H9 (cell line): Measurements from ENCODE around the gene RASSF5. TPM values are rescaled to one million over a fixed set of nuclear protein-coding genes. Genes with fewer than 3 reads are reported as not detected.

Experiments
- DNase-seq: peaks from one replicate; pipeline ENCODE4 v3.0.0-alpha.2; 2017
- H2AFZ ChIP-seq: one replicate; pipeline ENCODE4 v1.6.1; 2013; ENCODE audit warnings: mild to moderate bottlenecking, low read length, control low read depth, moderate library complexity
- H2AK5ac ChIP-seq: 2 replicates; pipeline ENCODE4 v1.6.1; 2013; ENCODE audit warnings: low read length, control low read depth, mixed read lengths; ENCODE audit not compliant: insufficient read length
- H2BK120ac ChIP-seq: one replicate; pipeline ENCODE4 v1.6.1; 2013; ENCODE audit warnings: low read depth, mild to moderate bottlenecking, low read length, control low read depth, inconsistent platforms; ENCODE audit not compliant: poor library complexity, severe bottlenecking
- H2BK12ac ChIP-seq: 2 replicates; pipeline ENCODE4 v1.6.1; 2013; ENCODE audit warnings: low read length, control low read depth, mixed read lengths, low read depth; ENCODE audit not compliant: insufficient read length
- H2BK15ac ChIP-seq: 2 replicates; pipeline ENCODE4 v1.6.1; 2013; ENCODE audit warnings: low read depth, low read length, control low read depth
- H2BK20ac ChIP-seq: one replicate; pipeline ENCODE4 v1.6.1; 2013; ENCODE audit warnings: low read depth, mild to moderate bottlenecking, low read length, control low read depth, inconsistent platforms; ENCODE audit not compliant: poor library complexity, severe bottlenecking
- H2BK5ac ChIP-seq: 2 replicates; pipeline ENCODE4 v1.6.1; 2013; ENCODE audit warnings: low read length, control low read depth, mixed read lengths; ENCODE audit not compliant: insufficient read length
- H3K14ac ChIP-seq: 2 replicates; pipeline ENCODE4 v1.6.1; 2013; ENCODE audit warnings: low read length, control low read depth; ENCODE audit not compliant: insufficient read depth
- H3K18ac ChIP-seq: 2 replicates; pipeline ENCODE4 v1.6.1; 2013; ENCODE audit warnings: low read depth, mild to moderate bottlenecking, mixed read lengths, low read length, control low read depth; ENCODE audit not compliant: insufficient read length
- H3K23ac ChIP-seq: 2 replicates; pipeline ENCODE4 v1.6.1; 2013; ENCODE audit warnings: low read length, control low read depth, mixed read lengths, low read depth; ENCODE audit not compliant: insufficient read length
- H3K23me2 ChIP-seq: 2 replicates; pipeline ENCODE4 v1.6.1; 2013; ENCODE audit warnings: low read depth, mild to moderate bottlenecking, mixed read lengths, low read length, control low read depth; ENCODE audit not compliant: insufficient read length, poor library complexity, severe bottlenecking
- H3K27ac ChIP-seq: 2 replicates; pipeline ENCODE4 v1.5.1; 2013; ENCODE audit warnings: low read length, control low read depth, mixed read lengths, low read depth; ENCODE audit not compliant: insufficient read length
- H3K27me3 ChIP-seq: 2 replicates; pipeline ENCODE4 v1.6.1; 2013; ENCODE audit warnings: low read length, control low read depth, inconsistent platforms; ENCODE audit not compliant: insufficient read depth
- H3K4ac ChIP-seq: 2 replicates; pipeline ENCODE4 v1.6.1; 2013; ENCODE audit warnings: low read depth, mild to moderate bottlenecking, control low read depth, inconsistent platforms, low read length, moderate library complexity
- H3K4me1 ChIP-seq: 2 replicates; pipeline ENCODE4 v1.6.1; 2013; ENCODE audit warnings: low read length, control low read depth, inconsistent platforms; ENCODE audit not compliant: insufficient read depth
- H3K4me2 ChIP-seq: 2 replicates; pipeline ENCODE4 v1.6.1; 2013; ENCODE audit warnings: low read length, control low read depth, mixed read lengths; ENCODE audit not compliant: insufficient read length, insufficient read depth
- H3K56ac ChIP-seq: 2 replicates; pipeline ENCODE4 v1.6.1; 2013; ENCODE audit warnings: low read depth, mild to moderate bottlenecking, mixed read lengths, low read length, control low read depth; ENCODE audit not compliant: insufficient read length
- H3K79me1 ChIP-seq: 2 replicates; pipeline ENCODE4 v1.6.1; 2013; ENCODE audit warnings: low read depth, mild to moderate bottlenecking, moderate library complexity, low read length, control low read depth, inconsistent platforms; ENCODE audit not compliant: insufficient read depth, poor library complexity, severe bottlenecking
- H3K79me2 ChIP-seq: 2 replicates; pipeline ENCODE4 v1.6.1; 2013; ENCODE audit warnings: low read length, control low read depth, inconsistent platforms; ENCODE audit not compliant: insufficient read depth
- H3K9ac ChIP-seq: 2 replicates; pipeline ENCODE4 v1.6.1; 2013; ENCODE audit warnings: low read length, control low read depth, mixed read lengths; ENCODE audit not compliant: insufficient read length; ENCODE audit errors: extremely low read depth
- H3K9me3 ChIP-seq: one replicate; pipeline ENCODE4 v1.6.1; 2013; ENCODE audit warnings: low read depth, low read length, inconsistent platforms; ENCODE audit not compliant: control insufficient read depth
- H3T11ph ChIP-seq: one replicate; pipeline ENCODE4 v1.6.1; 2013; ENCODE audit warnings: mild to moderate bottlenecking, low read length, control low read depth, inconsistent platforms
- H4K20me1 ChIP-seq: one replicate; pipeline ENCODE4 v1.6.1; 2013; ENCODE audit not compliant: control insufficient read depth, insufficient read length, insufficient read depth
- H4K5ac ChIP-seq: 2 replicates; pipeline ENCODE4 v1.6.1; 2013; ENCODE audit warnings: low read depth, mild to moderate bottlenecking, mixed read lengths, low read length, control low read depth; ENCODE audit not compliant: insufficient read length
- H4K8ac ChIP-seq: replicated peaks from 2 replicates; pipeline ENCODE4 v1.6.1; 2013; ENCODE audit warnings: low read length, control low read depth, mixed read lengths, low read depth; ENCODE audit not compliant: insufficient read length
- H4K91ac ChIP-seq: 2 replicates; pipeline ENCODE4 v1.6.1; 2013; ENCODE audit warnings: low read depth, mild to moderate bottlenecking, moderate library complexity, mixed read lengths, low read length, control low read depth; ENCODE audit not compliant: insufficient read length
- H3K27ac Mint-ChIP-seq, 3 experiments: 2 replicates in 2 of 3; 3 replicates in 1 of 3; pipeline ENCODE4 v1.8.0; 2020 to 2021; ENCODE audit warnings: mixed read lengths in 3 of 3, mild to moderate bottlenecking in 1 of 3, moderate library complexity in 1 of 3
- H3K27me3 Mint-ChIP-seq: 2 replicates; pipeline ENCODE4 v1.8.0; 2021; ENCODE audit warnings: low read depth, mild to moderate bottlenecking, moderate library complexity, mixed read lengths
- H3K36me3 Mint-ChIP-seq, 3 experiments: 2 replicates in 2 of 3; 3 replicates in 1 of 3; pipeline ENCODE4 v1.8.0; 2020 to 2021; ENCODE audit warnings: low read depth in 3 of 3, mixed read lengths in 3 of 3; ENCODE audit not compliant: insufficient read depth in 1 of 3
- H3K4me1 Mint-ChIP-seq, 2 experiments: 2 replicates each; pipeline ENCODE4 v1.8.0; 2020; ENCODE audit warnings: mixed read lengths in 2 of 2
- H3K4me3 Mint-ChIP-seq, 2 experiments: 2 replicates in 1 of 2; 3 replicates in 1 of 2; pipeline ENCODE4 v1.8.0; 2020 to 2021; ENCODE audit warnings: mild to moderate bottlenecking in 2 of 2, mixed read lengths in 2 of 2, moderate library complexity in 1 of 2
- H3K9me3 Mint-ChIP-seq, 2 experiments: 2 replicates in 1 of 2; 3 replicates in 1 of 2; pipeline ENCODE4 v1.8.0; 2020; ENCODE audit warnings: mild to moderate bottlenecking in 2 of 2, mixed read lengths in 2 of 2, moderate library complexity in 1 of 2
- WGBS: extraction: QIAGEN DNeasy Blood & Tissue Kit; methylation state at CpG from one replicate; pipeline ENCODE4 v1.1.7; 2013; ENCODE audit warnings: missing lambda C conversion rate, low lambda C conversion rate, mixed read lengths; ENCODE audit not compliant: insufficient read length; ENCODE audit errors: extremely low coverage; 5-methylcytosine and 5-hydroxymethylcytosine counted together
- total RNA-seq: library from RNA; stranded (reverse); gene quantifications from 2 replicates; pipeline ENCODE4 v1.2.1, GENCODE V29; 2021
- TF ChIP-seq, protein P1 (sequence below): fragments of 200-600 bp; sonication (generic); conservative IDR thresholded peaks from 3 replicates; pipeline ENCODE4 v1.8.0; 2021; ENCODE audit warnings: antibody characterized with exemption, mild to moderate bottlenecking

Gene RASSF5
- total RNA-seq, 1 experiment from 2014 or later, result 0.50 TPM

DNA sequence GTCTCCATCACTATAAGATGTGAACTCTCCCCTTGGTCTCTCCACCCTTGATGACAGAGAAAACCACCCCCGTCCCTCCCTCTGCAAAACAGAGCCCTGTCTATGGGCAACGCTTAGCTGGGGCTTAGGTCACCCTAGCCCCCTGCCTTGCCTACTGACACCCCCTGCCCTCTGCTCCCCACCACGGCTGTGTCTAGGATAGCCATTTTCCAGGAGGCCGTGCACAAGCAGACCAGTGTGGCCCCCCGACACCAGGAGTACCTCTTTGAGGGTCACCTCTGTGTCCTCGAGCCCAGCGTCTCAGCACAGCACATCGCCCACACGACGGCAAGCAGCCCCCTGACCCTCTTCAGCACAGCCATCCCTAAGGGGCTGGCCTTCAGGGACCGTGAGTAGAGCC is 28.6 kb upstream of the RASSF5 start:
- peaks cover 5 to 10% of the 10 kb centered on the region in 2 experiments for H3K4me1 Mint-ChIP-seq
- Histone ChIP-seq H3K23me2 (no peaks in the 10 kb centered on the region), H3K4ac (no peak overlapping the region), H3K79me2 (no peaks in the 10 kb centered on the region), H3T11ph (no peak overlapping the region), H4K91ac (no peak overlapping the region), H2BK5ac (no peak overlapping the region), H4K20me1 (no peaks in the 10 kb centered on the region), H4K8ac (no peak overlapping the region), H3K56ac (no peak overlapping the region), H2BK15ac (no peak overlapping the region), H3K79me1 (no peaks in the 10 kb centered on the region), H3K9ac (no peak overlapping the region), H2BK120ac (no peak overlapping the region), H3K27ac (no peak overlapping the region), H4K5ac (no peak overlapping the region), H3K4me1 (no peaks in the 10 kb centered on the region), H2AFZ (no peak overlapping the region), H3K4me2 (no peak overlapping the region), H3K27me3 (no peaks in the 10 kb centered on the region), H2BK20ac (no peak overlapping the region), H2BK12ac (no peak overlapping the region), H2AK5ac (no peak overlapping the region), H3K23ac (no peak overlapping the region), H3K14ac (no peak overlapping the region), H3K9me3 (no peaks in the 10 kb centered on the region), H3K18ac (no peak overlapping the region)
- no peaks in the 10 kb centered on the region for H3K9me3 Mint-ChIP-seq
- TF ChIP-seq, protein P1, sequence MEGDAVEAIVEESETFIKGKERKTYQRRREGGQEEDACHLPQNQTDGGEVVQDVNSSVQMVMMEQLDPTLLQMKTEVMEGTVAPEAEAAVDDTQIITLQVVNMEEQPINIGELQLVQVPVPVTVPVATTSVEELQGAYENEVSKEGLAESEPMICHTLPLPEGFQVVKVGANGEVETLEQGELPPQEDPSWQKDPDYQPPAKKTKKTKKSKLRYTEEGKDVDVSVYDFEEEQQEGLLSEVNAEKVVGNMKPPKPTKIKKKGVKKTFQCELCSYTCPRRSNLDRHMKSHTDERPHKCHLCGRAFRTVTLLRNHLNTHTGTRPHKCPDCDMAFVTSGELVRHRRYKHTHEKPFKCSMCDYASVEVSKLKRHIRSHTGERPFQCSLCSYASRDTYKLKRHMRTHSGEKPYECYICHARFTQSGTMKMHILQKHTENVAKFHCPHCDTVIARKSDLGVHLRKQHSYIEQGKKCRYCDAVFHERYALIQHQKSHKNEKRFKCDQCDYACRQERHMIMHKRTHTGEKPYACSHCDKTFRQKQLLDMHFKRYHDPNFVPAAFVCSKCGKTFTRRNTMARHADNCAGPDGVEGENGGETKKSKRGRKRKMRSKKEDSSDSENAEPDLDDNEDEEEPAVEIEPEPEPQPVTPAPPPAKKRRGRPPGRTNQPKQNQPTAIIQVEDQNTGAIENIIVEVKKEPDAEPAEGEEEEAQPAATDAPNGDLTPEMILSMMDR, result no peak
- H3K36me3 Mint-ChIP-seq, result peaks cover 12 to 22% (median 16%) of the 10 kb centered on the region in 3 experiments; a peak in 5 of 7 replicates
- no peaks in the 10 kb centered on the region; the same call in 1 of the 2 replicates for H3K27me3 Mint-ChIP-seq
- H3K4me3 Mint-ChIP-seq, result no peak overlapping the region
- no CpG with 5 or more reads among the region's 11 CpGs for whole genome bisulfite sequencing
- no peak for DNase-seq
- no peak overlapping the region for H3K27ac Mint-ChIP-seq
